Motor neuron (in vitro differentiated cells): Measurements from ENCODE around the gene FLT3. TPM values are rescaled to one million over a fixed set of nuclear protein-coding genes. Genes with fewer than 3 reads are reported as not detected.
"Not testable (repeated sequence)": the region's sequence is repeated elsewhere in the genome, so short reads cannot be mapped to it uniquely, and the experiment has no call there.

Experiments used
- ATAC-seq, 8 experiments: fragments of 200-7000 bp; cut with Tn5 transposase; replicated peaks in 6 of 8; 2 replicates each; pipeline ENCODE4 v1.8.0; 2021; ENCODE audit warnings: mild to moderate bottlenecking in 8 of 8, moderate library complexity in 8 of 8
- H3K27ac ChIP-seq, 2 donors: fragments of 250-450 bp; sonication (Bioruptor Pico); 2 replicates each; pipeline ENCODE4 v1.9.0; 2021; ENCODE audit warnings: antibody characterized with exemption in 2 of 2, mild to moderate bottlenecking in 2 of 2, moderate library complexity in 1 of 2
- H3K4me1 ChIP-seq, 2 donors: fragments of 250-450 bp; sonication (Bioruptor Pico); replicated peaks in 1 of 2; 2 replicates each; pipeline ENCODE4 v1.6.1; 2021; ENCODE audit warnings: antibody characterized with exemption in 2 of 2, mild to moderate bottlenecking in 2 of 2, moderate library complexity in 1 of 2
- H3K4me3 ChIP-seq, 5 donors: fragments of 250-450 bp; sonication (Bioruptor Pico); 2 replicates each; pipeline ENCODE4 v1.9.0; 2021; ENCODE audit warnings: antibody characterized with exemption in 5 of 5, mild to moderate bottlenecking in 5 of 5, moderate library complexity in 4 of 5
- WGBS, 10 experiments: fragments of 450-650 bp; shearing (Covaris generic); methylation state at CpG; one replicate each; pipeline ENCODE4 v1.0.0; 2022; 5-methylcytosine and 5-hydroxymethylcytosine counted together
- in situ Hi-C, 9 experiments: fragments of 400-800 bp; cut with MboI; loops; one replicate each; pipeline ENCODE4 v1.15.0; 2021; ENCODE audit warnings: low sequenced_read_pairs in 9 of 9, low pct_unique_long_range_greater_than_20kb in 2 of 9; ENCODE audit not compliant: unreplicated experiment in 9 of 9
- total RNA-seq, 8 experiments: library from RNA; unstranded; fragments of 300-600 nt; gene quantifications; 2 replicates each; pipeline versions ENCODE4 v1.2.3 to v1.2.4, GENCODE V29; 2022

FLT3 gene
- total RNA-seq, 8 experiments from 2014 or later = 0.04 to 0.29 (median 0.15) TPM; not detected in 2

DNA sequence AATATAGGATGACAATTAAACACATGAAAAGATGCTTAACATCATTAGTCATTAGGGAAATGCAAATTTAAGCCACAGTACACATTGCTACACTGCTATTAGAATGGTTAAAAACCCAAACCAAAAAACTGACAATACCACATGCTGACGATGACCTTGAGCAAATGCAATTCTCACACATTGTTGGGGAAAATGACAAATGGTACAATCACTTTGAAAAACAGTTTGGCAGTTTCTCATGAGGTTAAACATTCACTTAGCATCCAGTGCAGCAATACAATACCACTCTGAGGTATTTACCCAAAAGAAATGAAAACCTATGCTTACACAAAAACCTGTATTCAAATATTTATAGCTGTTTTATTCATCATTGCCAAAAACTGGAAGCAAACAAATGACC lies 11.3 kb downstream of the FLT3 start:
- in situ Hi-C loops = no loop called here
- no peaks in the 10 kb centered on the region for H3K4me1 ChIP-seq
- H3K4me3 ChIP-seq = no peak overlapping the region
- ATAC-seq = no peak
- 0 to 67% (median 39%) methylated on average over 1 of the region's 1 CpG; no CpG with 5 or more reads in 4 of the 10 experiments for WGBS, 10 experiments
- H3K27ac ChIP-seq = no peak overlapping the region

GRCh38 chr13:28077820-28078219 lies 22.6 kb downstream of the FLT3 start:
- H3K27ac ChIP-seq, in situ Hi-C loops, H3K4me3 ChIP-seq, ATAC-seq, H3K4me1 ChIP-seq: not testable (repeated sequence)
- 92 to 100% methylated on average over 1 to 2 of the region's 2 CpGs; no CpG with 5 or more reads in 8 of the 10 experiments for WGBS, 10 experiments

- H3K4me1 ChIP-seq = no peaks in the 10 kb centered on the region
- in situ Hi-C loops = no loop called here
- no peak overlapping the region for H3K4me3 ChIP-seq
- H3K27ac ChIP-seq = no peak overlapping the region
- no peak for ATAC-seq
- 0 to 90% (median 46%) methylated on average over 1 to 5 of the region's 6 CpGs; no CpG with 5 or more reads in 2 of the 10 experiments for WGBS, 10 experiments
These were observed 23.1 kb downstream of the FLT3 start for GRCh38 chr13:28077231-28077630.

- Histone ChIP-seq H3K4me3 (no peak overlapping the region), H3K27ac (no peak overlapping the region), H3K4me1 (no peaks in the 10 kb centered on the region)
- no peak for ATAC-seq
- WGBS, 10 experiments = 50 to 100% (median 87%) methylated on average over 2 to 4 of the region's 4 CpGs; no CpG with 5 or more reads in 4 of the 10 experiments
- in situ Hi-C loops = no loop called here
These were observed 29.0 kb downstream of the FLT3 start for GRCh38 chr13:28071424-28071823.

- 20 to 100% (median 92%) methylated on average over 2 to 3 of the region's 3 CpGs for WGBS, 10 experiments
- Histone ChIP-seq H3K4me1 (no peaks in the 10 kb centered on the region), H3K4me3 (no peak overlapping the region), H3K27ac (no peak overlapping the region)
- in situ Hi-C loops = no loop called here
- no peak for ATAC-seq
These were observed 32.9 kb downstream of the FLT3 start for GRCh38 chr13:28067491-28067890.

DNA sequence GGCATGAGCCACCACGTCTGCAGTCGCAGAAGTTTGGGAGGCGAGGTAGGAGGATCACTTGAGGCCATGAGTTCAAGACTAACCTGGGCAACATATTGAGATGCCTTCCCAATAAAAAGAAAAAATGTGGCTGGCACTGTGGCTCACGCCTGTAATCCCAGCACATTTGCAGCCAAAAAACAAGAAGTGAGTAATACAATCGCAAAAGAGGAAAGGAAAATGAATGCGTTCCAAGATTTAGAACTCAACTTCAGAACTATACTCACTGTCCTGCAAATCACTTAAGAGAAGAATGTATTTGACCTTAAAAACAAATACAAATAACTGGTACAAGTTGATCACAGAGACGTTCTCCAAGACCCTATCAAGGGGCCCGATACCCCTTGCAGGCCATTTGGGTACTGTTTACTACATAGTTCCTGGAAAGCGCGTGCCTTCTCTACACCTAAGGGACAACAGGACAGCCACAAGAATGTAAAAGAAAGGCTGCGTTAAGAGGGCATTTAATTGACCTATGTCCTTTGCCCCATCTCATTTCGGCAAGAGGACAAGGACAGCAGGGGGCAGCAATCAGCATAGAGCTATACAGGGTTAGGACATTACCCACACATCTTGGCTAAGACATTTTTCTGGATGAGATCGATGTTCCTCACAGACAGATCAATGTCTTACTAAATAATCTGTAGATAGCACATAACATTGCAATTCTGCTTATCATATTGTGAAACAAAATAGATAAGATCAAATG lies 41.3 kb downstream of the FLT3 start:
- no peak for ATAC-seq
- in situ Hi-C loops = no loop called here
- H3K4me1 ChIP-seq = no peaks in the 10 kb centered on the region

DNA sequence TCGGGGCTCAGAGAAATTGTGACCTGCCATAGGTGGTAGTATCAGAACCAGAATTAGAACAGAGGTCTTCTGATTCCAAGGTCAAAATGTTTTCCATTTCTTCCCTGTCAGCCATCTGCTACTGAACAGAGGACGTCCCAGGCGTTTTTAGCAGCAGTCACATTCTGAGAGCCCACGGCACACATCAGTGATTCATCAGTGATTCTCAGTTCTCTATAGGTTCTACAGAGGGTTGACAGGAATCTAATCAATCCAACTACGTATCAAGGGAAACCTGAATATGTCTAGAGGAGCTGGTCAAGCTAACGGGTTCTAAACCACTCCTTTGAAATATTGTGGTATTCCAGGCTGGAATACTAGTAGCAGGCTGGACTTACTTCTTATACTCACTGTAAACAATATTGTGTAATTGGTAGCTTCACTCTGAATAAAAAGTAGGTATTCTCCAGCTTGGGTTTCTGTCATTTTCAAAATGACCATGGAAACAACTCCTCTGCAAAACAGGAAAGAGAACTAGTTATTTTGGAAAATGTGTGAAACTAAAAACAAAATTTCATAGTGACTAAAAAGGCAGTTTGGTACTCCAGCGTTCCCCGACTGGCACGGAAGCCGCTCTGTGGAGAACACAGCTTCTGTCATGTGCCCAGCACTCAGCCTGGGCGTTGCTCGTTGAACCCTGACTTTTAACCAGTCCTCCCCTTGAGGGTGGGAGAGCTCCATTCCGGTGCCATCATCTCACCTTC lies 43.2 kb downstream of the FLT3 start:
- no peak for ATAC-seq
- no peak overlapping the region for H3K4me3 ChIP-seq
- 0 to 100% (median 80%) methylated on average over 1 to 11 of the region's 13 CpGs for WGBS, 10 experiments
- H3K27ac ChIP-seq = no peak overlapping the region
- H3K4me1 ChIP-seq = no peaks in the 10 kb centered on the region
- in situ Hi-C loops = no loop called here

More for the DNA sequence above, 41.3 kb downstream of the FLT3 start:
- Histone ChIP-seq H3K27ac (no peak overlapping the region), H3K4me3 (no peak overlapping the region)
- WGBS, 10 experiments = 33 to 96% (median 77%) methylated on average over 3 to 12 of the region's 13 CpGs

- no peak overlapping the region for H3K4me3 ChIP-seq
- no peaks in the 10 kb centered on the region for H3K4me1 ChIP-seq
- WGBS, 10 experiments = 16 to 90% (median 71%) methylated on average over 2 to 8 of the region's 9 CpGs; no CpG with 5 or more reads in 3 of the 10 experiments
- ATAC-seq = no peak
- H3K27ac ChIP-seq = no peak overlapping the region
- in situ Hi-C loops = no loop called here
These were observed 44.0 kb downstream of the FLT3 start for GRCh38 chr13:28056426-28056825.

- H3K4me1 ChIP-seq = no peaks in the 10 kb centered on the region
- no peak overlapping the region for H3K27ac ChIP-seq
- in situ Hi-C loops = no loop called here
- no peak overlapping the region for H3K4me3 ChIP-seq
- no peak for ATAC-seq
- 0 to 100% (median 80%) methylated on average over 1 to 2 of the region's 2 CpGs; no CpG with 5 or more reads in 1 of the 10 experiments for WGBS, 10 experiments
These were observed 45.0 kb downstream of the FLT3 start for GRCh38 chr13:28055357-28055756.

- in situ Hi-C loops = no loop called here
- Histone ChIP-seq H3K4me1 (no peaks in the 10 kb centered on the region), H3K4me3 (no peak overlapping the region), H3K27ac (no peak overlapping the region)
- ATAC-seq = no peak
These were observed 47.4 kb downstream of the FLT3 start for GRCh38 chr13:28052945-28053344.

DNA sequence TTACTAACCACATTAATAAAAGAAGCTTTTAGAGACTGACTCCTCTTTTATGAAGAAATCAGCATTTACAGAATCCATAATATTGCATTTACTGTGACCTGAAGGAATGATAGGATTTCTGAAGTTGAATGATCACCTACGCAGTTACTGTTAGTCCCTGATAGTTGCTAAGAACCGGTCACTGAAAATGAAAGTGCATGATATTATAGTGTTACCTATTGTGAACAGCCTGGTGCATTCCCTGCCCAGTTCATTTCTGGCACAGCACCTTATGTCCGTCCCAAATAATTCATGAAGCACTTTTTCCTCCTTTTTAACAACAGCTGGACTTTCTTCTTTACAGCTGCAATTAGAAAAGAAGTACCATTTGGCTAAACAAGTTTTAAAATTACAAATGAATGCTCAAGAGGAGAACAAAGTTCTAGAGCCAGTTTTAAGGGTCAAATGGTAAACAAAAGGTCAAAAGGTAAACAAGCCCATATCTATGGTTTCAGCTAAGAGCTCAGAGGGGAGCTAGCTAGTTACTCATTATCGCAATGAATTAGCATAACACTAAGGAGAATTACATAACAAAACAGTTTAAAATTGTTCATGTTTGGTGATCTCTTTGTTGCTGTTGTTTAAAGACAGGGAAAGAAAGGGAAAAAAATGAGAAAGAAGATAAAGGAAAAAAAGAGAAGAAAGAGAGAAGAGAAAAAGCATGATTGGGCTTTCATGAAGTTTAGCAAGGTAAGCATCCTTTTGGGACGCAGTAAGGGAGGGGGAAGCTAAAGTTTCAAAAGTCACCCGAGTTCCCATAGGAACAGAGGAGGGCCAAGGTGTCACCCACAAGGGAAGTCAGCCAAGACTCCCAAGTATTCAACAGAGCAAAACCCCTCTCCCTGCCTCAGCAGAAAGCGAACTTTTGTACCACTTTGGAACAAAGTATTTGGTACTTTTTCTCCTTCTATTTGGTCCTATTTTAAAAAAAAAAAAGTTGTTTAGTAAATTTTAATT lies 50.2 kb downstream of the FLT3 start:
- Histone ChIP-seq H3K4me3 (no peak overlapping the region), H3K4me1 (no peaks in the 10 kb centered on the region), H3K27ac (no peak overlapping the region)
- 16 to 59% (median 29%) methylated on average over 5 to 7 of the region's 7 CpGs for WGBS, 10 experiments
- no peak for ATAC-seq
- in situ Hi-C loops = no loop called here

DNA sequence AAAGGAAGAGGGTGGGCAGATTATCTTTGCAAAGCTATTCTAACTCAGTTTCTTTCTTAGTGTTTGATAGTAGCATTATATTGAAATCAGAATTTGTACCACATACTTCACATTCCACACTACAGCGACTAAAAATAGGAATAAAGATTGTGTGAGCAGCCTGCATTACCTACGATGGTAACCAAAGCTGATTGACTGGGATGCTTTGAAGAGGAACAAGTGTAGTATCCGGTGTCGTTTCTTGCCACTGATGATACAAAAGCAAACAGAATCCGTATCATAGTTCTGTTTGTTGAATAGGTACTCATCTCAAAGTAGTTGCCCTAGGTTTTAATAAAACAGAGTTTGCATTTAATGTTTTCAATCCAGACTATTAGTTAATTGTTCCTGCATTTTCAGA lies 51.2 kb downstream of the FLT3 start:
- 21 to 71% (median 61%) methylated on average over 1 to 5 of the region's 5 CpGs for WGBS, 10 experiments

DNA sequence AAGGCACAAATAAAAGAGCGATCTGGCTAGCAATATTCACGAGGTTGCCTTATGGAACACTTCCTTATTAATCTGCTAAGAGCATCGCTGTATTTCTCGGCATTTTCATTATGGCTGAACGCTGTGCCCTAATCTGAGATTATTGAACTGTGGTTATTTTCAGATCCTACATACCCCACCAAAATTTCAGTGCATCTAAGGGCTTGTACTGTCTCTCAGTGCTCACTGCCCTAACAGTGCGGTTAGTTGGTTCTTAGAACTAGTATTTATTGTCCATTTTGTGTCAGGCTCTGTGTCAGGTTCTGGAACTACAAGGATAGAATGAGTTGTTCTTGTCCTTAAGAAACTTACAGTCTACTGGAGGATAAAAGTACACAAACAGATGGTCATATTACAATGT lies 51.6 kb downstream of the FLT3 start:
- in situ Hi-C loops = no loop called here

More for the DNA sequence above, 51.2 kb downstream of the FLT3 start:
- in situ Hi-C loops = no loop called here
- H3K4me3 ChIP-seq = no peak overlapping the region
- H3K4me1 ChIP-seq = no peaks in the 10 kb centered on the region
- no peak overlapping the region for H3K27ac ChIP-seq
- ATAC-seq = no peak

More for the DNA sequence above, 51.6 kb downstream of the FLT3 start:
- WGBS, 10 experiments = 38 to 96% (median 68%) methylated on average over 3 to 6 of the region's 6 CpGs; no CpG with 5 or more reads in 1 of the 10 experiments
- no peak for ATAC-seq
- Histone ChIP-seq H3K27ac (no peak overlapping the region), H3K4me3 (no peak overlapping the region), H3K4me1 (no peaks in the 10 kb centered on the region)
